Activated T-helper 2 cell treated with anti-CD3 and anti-CD28 coated beads, Interferon-gamma antibody, Interleukin-2, Interleukin-4, amounts not matched to agents 10 μg/mL and 5 μg/mL and 100 μg/mL, durations not matched to agents 14 hours and 24 hours and 36 hours (primary cell): ENCODE data around the gene NPAS3. TPM values are rescaled to one million over a fixed set of nuclear protein-coding genes. Genes with fewer than 3 reads are reported as not detected.

Source experiments
- DNase-seq: peaks from one replicate; pipeline ENCODE4 v3.0.0; 2021; ENCODE audit warnings: low spot score
- H3K27ac Mint-ChIP-seq: one replicate; pipeline ENCODE4 v1.8.0; 2021; ENCODE audit warnings: mixed read lengths
- H3K27me3 Mint-ChIP-seq: one replicate; pipeline ENCODE4 v1.8.0; 2021; ENCODE audit warnings: low read depth, mixed read lengths
- H3K36me3 Mint-ChIP-seq: one replicate; pipeline ENCODE4 v1.8.0; 2021; ENCODE audit warnings: low read depth, mixed read lengths
- H3K4me1 Mint-ChIP-seq: one replicate; pipeline ENCODE4 v1.8.0; 2021; ENCODE audit warnings: low read depth, mixed read lengths
- H3K4me3 Mint-ChIP-seq: one replicate; pipeline ENCODE4 v1.8.0; 2021; ENCODE audit warnings: low read depth, mild to moderate bottlenecking, moderate library complexity, mixed read lengths
- H3K9me3 Mint-ChIP-seq: one replicate; pipeline ENCODE4 v1.8.0; 2021; ENCODE audit warnings: mixed read lengths
- intact Hi-C: fragments of 100-400 bp; cut with micrococcal nuclease; formaldehyde crosslinking; loops from one replicate; pipeline ENCODE4 v1.15.1; 2023
- total RNA-seq: library from RNA; stranded (reverse); gene quantifications from 2 replicates; pipeline ENCODE4 v1.2.3, GENCODE V29; 2022

The NPAS3 gene
- total RNA-seq, 1 donor from 2014 or later: not detected

- peaks cover 4% of the 10 kb centered on the region for H3K9me3 Mint-ChIP-seq
- intact Hi-C loops: loop anchor here (10.0 kb wide), 1 partner anchor 481 kb away; no protein-coding TSS in a partner anchor
- peaks cover 12% of the 10 kb centered on the region for H3K27me3 Mint-ChIP-seq
- H3K4me3 Mint-ChIP-seq: no peak overlapping the region
- no peak overlapping the region for H3K27ac Mint-ChIP-seq
- peaks cover 4% of the 10 kb centered on the region for H3K36me3 Mint-ChIP-seq
- H3K4me1 Mint-ChIP-seq: peaks cover 27% of the 10 kb centered on the region
- DNase-seq: no peak
These were observed 905.4 kb downstream of the NPAS3 start for GRCh38 chr14:33844118-33844517.

GRCh38 chr14:33846100-33846824, 907.6 kb downstream of the NPAS3 start:
- intact Hi-C loops: loop anchor here (5.0 to 10.0 kb wide), 2 partner anchors 36 to 479 kb away; no protein-coding TSS in a partner anchor
- Mint-ChIP-seq H3K4me1 (peaks cover 19% of the 10 kb centered on the region), H3K9me3 (peaks cover 4% of the 10 kb centered on the region), H3K27ac (no peak overlapping the region), H3K27me3 (peaks cover 17% of the 10 kb centered on the region), H3K4me3 (no peak overlapping the region), H3K36me3 (peaks cover 4% of the 10 kb centered on the region)
- DNase-seq: no peak

GRCh38 chr14:33847066-33847465, 908.4 kb downstream of the NPAS3 start:
- H3K9me3 Mint-ChIP-seq: peaks cover 4% of the 10 kb centered on the region
- intact Hi-C loops: loop anchor here (5.0 to 10.0 kb wide), 2 partner anchors 35 to 478 kb away; no protein-coding TSS in a partner anchor
- peaks cover 4% of the 10 kb centered on the region for H3K36me3 Mint-ChIP-seq
- H3K27ac Mint-ChIP-seq: no peak overlapping the region
- no peak for DNase-seq
- H3K27me3 Mint-ChIP-seq: peaks cover 23% of the 10 kb centered on the region
- peaks cover 19% of the 10 kb centered on the region for H3K4me1 Mint-ChIP-seq
- H3K4me3 Mint-ChIP-seq: no peak overlapping the region

- H3K9me3 Mint-ChIP-seq: peaks cover 4% of the 10 kb centered on the region
- intact Hi-C loops: loop anchor here (5.0 to 10.0 kb wide), 2 partner anchors 34 to 477 kb away; no protein-coding TSS in a partner anchor
- no peak for DNase-seq
- no peak overlapping the region for H3K27ac Mint-ChIP-seq
- peaks cover 18% of the 10 kb centered on the region for H3K4me1 Mint-ChIP-seq
- H3K4me3 Mint-ChIP-seq: no peak overlapping the region
- H3K36me3 Mint-ChIP-seq: peaks cover 4% of the 10 kb centered on the region
- H3K27me3 Mint-ChIP-seq: peaks cover 29% of the 10 kb centered on the region
These were observed 909.3 kb downstream of the NPAS3 start for GRCh38 chr14:33848009-33848408.

- DNase-seq: no peak
- Mint-ChIP-seq H3K9me3 (peaks cover 4% of the 10 kb centered on the region), H3K4me1 (peaks cover 18% of the 10 kb centered on the region), H3K27ac (no peak overlapping the region), H3K27me3 (peaks cover 24% of the 10 kb centered on the region), H3K36me3 (peaks cover 4% of the 10 kb centered on the region), H3K4me3 (no peak overlapping the region)
- intact Hi-C loops: loop anchor here (5.0 to 10.0 kb wide), 2 partner anchors 33 to 476 kb away; no protein-coding TSS in a partner anchor
These were observed 910.2 kb downstream of the NPAS3 start for GRCh38 chr14:33848706-33849454.

- H3K27ac Mint-ChIP-seq: no peak overlapping the region
- peaks cover 4% of the 10 kb centered on the region for H3K9me3 Mint-ChIP-seq
- H3K27me3 Mint-ChIP-seq: peaks cover 23% of the 10 kb centered on the region
- no peak for DNase-seq
- peaks cover 18% of the 10 kb centered on the region for H3K4me1 Mint-ChIP-seq
- peaks cover 4% of the 10 kb centered on the region for H3K36me3 Mint-ChIP-seq
- intact Hi-C loops: loop anchor here (5.0 to 10.0 kb wide), 2 partner anchors 33 to 475 kb away; no protein-coding TSS in a partner anchor
- H3K4me3 Mint-ChIP-seq: no peak overlapping the region
These were observed 910.7 kb downstream of the NPAS3 start for GRCh38 chr14:33849455-33849801.

- intact Hi-C loops: no loop called here
- Mint-ChIP-seq H3K27me3 (peaks cover 33% of the 10 kb centered on the region), H3K4me3 (no peak overlapping the region), H3K36me3 (peaks cover 4% of the 10 kb centered on the region), H3K4me1 (peaks cover 18% of the 10 kb centered on the region), H3K9me3 (peaks cover 4% of the 10 kb centered on the region), H3K27ac (no peak overlapping the region)
- DNase-seq: no peak
These were observed 912.1 kb downstream of the NPAS3 start for GRCh38 chr14:33850826-33851225.

- peaks cover 18% of the 10 kb centered on the region for H3K4me1 Mint-ChIP-seq
- peaks cover 35% of the 10 kb centered on the region for H3K27me3 Mint-ChIP-seq
- H3K27ac Mint-ChIP-seq: no peak overlapping the region
- no peaks in the 10 kb centered on the region for H3K36me3 Mint-ChIP-seq
- no peaks in the 10 kb centered on the region for H3K9me3 Mint-ChIP-seq
- intact Hi-C loops: no loop called here
- no peak overlapping the region for H3K4me3 Mint-ChIP-seq
- DNase-seq: no peak
These were observed 912.7 kb downstream of the NPAS3 start for GRCh38 chr14:33851366-33851765.

GRCh38 chr14:33851931-33852330, 913.3 kb downstream of the NPAS3 start:
- no peak overlapping the region for H3K27ac Mint-ChIP-seq
- H3K4me3 Mint-ChIP-seq: no peak overlapping the region
- H3K27me3 Mint-ChIP-seq: peaks cover 38% of the 10 kb centered on the region
- intact Hi-C loops: no loop called here
- peaks cover 21% of the 10 kb centered on the region for H3K4me1 Mint-ChIP-seq
- H3K36me3 Mint-ChIP-seq: no peaks in the 10 kb centered on the region
- H3K9me3 Mint-ChIP-seq: no peaks in the 10 kb centered on the region
- DNase-seq: no peak
